NCI-H1694 (cell line): ENCODE results near the gene CLPSL2.

ENCODE experiments used
- DNase-seq: peaks from one replicate; lab custom pipeline; 2025; lab: John Stamatoyannopoulos, UW

CLPSL2 gene

DNA sequence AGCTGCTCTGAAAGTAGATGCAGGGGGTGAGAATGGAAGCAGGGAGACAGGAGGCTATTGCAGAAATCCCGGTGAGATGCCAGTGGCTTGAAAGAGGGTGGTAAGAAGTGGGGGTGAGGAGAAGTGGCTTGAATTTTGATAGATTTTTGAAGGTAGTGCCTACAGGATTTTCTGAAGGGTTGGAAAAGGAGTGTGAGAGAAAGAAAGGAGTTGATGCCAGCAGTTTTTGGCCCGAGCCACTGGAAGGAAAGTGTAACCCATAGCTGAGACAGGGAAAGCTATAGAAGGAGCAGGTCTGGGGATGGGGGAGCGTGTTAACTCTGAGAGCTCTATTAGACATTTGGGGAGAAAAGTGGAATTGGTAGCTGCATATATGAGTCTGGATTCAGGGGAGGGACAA, 29.9 kb upstream of the CLPSL2 start:
- no peak for DNase-seq

DNA sequence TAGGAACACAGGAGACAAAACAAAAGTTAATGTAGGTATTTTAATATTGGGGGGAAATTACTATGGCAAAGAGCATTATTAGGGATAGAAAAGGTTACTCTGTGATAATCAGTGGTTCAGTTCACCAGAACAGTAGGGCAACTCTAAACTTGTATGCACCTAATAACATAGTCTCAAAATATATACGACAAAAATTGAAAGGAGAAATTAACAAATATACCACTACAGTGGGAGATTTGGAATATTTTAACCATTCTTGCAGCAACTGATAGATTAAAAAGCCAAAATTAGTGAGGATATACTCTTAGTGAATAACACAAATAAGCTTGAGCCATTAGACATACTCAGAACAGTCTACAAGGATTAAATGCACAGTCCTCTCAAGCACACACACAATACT, 28.5 kb upstream of the CLPSL2 start:
- DNase-seq: no peak

DNA sequence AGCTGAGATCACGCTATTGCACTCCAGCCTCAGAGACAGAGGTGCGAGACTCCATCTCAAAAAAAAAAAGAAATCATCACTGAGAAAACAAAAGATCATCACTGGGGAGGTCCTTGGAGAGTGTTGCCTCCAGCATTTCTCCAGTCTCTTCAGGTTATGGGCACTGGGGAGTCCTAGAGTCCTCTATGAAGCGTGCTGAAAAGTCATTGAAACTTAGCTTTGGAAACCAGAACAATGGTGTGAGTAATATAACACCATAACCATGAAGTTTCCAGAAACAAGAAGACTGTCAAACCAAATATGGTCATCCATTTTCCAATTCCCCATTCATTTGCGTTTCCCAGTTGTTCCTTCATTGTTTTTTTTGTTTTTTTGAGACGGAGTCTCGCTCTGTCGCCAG, 25.8 kb upstream of the CLPSL2 start:
- DNase-seq: no peak

DNA sequence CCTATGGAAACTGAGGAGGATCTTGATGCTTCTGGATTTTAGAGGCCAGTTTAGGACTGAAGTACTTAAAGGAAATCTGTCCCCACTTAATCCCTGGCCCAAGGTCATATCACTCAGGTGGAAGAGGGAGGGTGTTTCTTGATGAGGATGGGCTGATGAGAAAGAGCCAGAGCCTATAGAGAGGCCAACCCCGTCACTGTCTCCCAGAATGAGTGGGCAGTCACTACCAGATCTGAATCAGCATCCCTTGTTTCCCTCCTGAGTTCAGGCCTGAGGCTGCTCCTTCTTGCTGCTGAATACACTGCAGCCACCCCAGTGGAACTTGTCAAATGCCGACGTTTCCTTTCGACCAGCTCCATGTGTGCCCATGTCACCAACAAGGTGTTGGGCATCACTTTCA, 24.8 kb upstream of the CLPSL2 start:
- DNase-seq: no peak

DNA sequence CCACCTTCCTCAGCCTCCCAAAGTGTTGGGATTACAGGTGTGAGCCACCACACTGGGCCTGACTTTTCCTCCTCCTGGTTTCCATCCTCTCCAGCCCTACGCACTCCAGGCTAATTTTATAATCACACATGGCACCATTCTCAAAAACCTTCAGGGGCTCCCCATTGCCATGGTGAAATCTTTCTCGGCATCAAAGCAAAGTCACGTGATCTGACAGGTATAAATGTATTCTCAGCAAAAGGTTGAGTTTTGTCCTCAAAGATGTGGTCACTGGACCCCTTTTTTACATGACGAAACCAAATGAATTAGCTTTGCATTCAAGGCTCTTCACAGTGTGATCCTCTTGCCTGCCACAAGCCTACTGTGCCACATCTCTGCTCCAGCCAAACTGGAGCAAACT, 24.1 kb upstream of the CLPSL2 start:
- DNase-seq: no peak

DNA sequence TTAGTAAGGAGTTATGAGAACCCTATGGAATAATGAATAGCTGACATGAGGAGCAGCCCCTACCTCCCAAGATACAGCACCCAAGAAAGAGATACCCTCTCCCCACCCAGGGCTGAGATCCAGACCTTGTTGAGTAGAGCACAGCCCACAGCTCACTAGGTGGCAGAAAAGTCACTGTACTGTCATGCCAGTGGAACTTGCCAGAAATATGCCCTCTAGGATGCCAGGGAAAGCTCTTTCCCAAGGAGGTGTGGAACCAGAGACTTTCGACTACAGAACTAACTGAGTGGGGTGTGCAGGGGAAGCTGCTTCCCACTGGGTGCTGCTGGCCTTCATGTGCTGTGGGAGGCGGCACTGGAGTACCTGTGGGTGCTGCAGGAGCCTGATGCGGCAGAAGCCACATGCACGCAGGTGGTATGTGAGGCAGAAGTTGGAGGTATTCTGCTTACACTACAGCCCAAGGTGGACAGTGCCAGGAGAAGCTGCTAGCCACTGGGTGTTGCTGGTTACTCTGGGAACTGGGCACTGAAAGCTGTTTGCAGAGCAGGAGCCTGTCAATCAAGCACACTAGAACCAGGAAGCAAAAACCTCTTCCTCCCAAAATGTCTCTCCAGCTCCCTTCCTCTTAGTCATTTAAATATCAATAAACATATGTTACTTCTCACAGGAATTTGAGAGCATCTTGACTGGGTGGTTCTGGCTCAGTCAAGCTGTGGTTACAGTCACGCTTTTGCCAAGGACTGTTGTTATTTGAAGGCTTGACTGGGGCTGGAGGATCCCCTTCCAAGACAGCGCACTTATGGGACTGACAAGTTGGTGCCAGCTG, 21.7 kb upstream of the CLPSL2 start:
- no peak for DNase-seq

DNA sequence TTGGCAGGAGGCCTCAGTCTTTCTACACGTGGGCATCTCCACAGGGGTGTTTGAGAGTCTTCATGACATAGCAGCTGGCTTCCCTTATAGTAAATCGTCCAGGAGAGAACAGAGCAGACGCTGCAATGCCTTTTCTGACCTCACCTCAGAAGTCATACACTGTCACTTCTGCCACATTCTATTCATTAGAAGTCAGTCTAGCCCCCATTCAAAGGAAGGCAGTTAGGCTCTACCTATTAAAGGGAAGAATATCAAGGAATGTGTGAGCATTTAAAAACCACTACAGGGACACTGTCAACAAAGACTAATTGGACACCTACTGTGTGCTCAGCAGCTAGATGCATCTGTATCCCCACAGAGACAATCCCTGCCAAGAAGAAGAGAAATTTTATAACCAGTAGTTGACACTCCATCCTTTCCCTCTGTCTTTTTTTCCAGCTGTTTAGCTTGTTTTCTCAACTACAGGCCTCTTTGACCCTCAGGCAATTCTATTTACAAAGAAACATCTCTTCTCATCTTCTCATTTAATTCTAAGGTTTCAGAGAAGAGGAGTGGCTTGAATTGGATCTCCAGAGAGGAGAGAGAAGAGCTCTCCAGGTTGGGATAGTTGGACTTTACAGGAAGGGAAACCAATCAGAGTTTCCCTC, 21.0 kb upstream of the CLPSL2 start:
- DNase-seq: no peak

DNA sequence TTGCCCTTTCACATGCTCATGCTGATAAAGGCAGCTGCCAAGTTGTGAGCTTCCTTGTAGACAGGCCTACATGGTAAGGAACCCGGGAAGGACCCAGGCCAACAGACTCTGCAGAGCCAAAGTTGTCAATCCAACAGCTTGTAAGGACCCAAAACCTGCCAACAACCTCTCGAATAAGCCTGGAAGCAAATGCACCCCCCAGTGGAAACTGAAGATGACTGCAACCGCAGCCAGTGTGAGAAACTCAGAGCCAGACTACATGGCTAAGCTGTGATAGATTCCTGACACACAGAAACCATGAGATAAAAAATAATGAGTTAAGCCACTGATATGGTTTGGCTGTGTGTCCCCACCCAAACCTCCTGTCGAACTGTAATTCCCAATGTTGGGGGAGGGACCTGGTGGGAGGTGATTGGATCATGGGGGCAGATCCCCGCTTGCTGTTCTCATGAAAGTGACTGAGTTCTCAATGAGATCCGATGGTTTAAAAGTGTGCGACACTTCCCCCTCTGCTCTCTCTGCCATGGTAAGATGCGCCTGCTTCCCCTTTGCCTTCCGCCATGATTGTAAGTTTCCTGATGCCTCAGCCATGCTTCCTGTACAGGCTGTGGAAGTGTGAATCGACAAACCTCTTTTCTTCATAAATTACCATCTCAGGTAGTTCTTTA, 18.8 kb upstream of the CLPSL2 start:
- no peak for DNase-seq

DNA sequence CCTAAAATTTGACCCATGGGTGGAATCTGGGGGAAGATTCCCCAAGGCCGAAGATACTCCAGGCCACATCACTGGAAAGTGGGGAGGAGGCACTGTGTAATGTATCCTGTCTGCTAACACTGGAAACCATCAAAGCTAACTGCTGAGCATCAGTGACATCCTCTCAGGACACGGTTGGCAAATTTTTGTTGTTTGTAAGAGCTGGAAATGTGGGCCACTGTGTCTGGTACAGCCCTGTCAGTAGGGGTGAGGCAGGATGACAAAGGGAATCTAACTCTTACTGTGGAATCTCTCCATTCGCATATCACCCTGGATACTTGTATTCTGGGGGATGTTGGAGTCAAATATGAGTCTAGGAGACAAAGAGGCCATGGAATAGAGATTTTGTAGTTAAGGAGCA, 17.0 kb upstream of the CLPSL2 start:
- no peak for DNase-seq

DNA sequence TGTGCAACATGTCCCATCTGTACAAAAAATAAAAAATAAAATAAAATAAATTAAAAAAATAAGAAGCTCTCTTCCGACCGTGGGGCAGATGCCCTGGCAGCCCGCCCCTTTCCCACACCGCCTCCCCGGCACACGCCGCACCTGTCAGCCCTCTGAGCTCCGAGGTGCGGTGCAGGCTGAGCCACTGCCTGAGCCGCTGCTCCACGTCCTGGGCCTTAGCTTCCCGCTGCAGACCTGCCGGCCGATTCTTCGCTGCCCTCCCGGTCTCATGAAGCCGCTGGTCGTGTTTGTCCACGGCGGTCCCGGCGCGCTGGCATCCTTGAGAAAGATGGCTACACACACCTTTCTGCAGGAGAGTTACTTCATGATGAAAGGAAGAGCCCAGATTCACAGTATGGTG, 10.7 kb upstream of the CLPSL2 start:
- no peak for DNase-seq

DNA sequence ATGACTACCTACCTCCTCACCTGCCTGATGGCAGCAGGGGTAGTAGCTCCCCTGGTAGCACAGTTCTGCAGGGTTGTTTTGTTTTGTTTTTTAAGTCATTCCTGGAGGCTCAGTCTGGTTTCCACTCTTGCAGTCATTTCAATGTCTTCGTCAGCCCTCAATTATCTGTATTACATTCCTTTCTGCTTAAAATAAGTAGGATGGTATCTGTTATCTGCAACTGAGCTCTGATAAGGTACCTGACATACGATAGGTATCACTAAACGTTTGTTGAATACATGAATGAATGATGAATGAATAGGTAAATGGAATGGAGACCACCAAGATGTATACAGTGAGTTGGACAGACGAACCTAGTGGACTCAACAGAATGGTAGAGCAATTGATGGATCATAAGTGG, 7.2 kb upstream of the CLPSL2 start:
- no peak for DNase-seq

DNA sequence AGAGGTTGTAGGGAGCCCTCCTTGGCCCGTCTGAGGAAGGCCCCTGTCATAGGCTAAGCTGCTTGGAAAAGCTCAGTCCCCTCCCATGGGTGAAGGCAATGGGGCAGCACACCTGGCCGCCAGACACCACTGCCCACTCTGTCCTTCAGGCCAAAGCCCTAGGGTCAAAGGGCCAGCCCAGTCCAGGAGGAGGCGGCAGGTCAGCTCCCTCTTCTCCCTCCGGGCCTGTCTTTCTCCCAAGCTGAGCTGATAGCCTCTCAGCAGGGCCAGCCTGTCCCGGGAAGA, 5.1 kb upstream of the CLPSL2 start:
- DNase-seq: no peak

DNA sequence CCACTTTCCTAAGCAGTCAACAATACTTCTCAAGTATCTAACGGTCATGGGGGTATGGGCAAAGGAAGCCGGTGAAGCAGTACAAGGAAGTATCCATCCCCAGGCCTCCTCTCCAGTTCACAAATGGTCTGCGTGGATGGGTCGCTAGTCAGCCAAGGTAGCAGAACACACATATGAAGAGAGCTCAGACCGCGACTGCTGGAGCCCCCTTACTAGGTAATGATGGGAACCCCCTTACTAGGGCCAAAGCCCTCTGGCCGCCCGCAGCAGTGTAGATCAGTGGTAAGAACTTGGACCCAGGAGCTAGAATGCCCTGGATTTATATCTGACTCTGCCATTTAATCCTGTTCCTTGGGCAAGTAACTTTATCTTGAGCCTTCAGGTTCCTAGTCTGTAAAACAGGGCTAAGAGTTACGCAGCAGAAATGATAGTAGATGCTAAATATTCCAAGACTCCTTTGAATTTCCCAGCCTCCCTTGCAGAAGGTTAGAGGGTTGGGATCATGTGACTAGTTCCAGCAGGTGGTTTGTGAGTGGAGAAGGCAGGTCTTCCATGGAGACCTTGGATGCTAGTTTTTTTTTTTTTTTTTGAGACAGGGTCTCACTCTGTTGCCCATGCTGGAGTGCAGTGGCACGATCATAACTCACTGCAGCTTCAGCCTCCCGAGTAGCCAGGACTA, 2.1 kb upstream of the CLPSL2 start:
- DNase-seq: no peak

DNA sequence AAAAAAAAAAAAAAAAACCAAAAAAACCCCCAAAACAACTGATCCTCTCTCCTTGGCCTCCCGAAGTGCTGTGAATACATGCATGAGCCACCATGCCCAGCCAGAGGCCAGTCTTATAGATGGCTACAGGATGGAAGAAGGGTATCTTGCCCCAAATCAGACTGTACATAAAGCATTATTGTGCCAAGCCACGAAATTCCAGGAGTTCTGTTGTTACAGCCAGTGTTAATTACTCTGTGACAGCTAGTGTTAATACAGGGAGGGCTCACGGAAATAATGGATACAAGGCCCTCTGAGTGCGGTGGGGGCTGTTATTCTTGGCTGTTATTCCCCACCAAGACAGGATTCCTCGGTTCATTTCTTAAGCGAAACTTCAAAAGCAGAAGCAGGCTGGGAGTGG, 1.4 kb upstream of the CLPSL2 start:
- DNase-seq: no peak

DNA sequence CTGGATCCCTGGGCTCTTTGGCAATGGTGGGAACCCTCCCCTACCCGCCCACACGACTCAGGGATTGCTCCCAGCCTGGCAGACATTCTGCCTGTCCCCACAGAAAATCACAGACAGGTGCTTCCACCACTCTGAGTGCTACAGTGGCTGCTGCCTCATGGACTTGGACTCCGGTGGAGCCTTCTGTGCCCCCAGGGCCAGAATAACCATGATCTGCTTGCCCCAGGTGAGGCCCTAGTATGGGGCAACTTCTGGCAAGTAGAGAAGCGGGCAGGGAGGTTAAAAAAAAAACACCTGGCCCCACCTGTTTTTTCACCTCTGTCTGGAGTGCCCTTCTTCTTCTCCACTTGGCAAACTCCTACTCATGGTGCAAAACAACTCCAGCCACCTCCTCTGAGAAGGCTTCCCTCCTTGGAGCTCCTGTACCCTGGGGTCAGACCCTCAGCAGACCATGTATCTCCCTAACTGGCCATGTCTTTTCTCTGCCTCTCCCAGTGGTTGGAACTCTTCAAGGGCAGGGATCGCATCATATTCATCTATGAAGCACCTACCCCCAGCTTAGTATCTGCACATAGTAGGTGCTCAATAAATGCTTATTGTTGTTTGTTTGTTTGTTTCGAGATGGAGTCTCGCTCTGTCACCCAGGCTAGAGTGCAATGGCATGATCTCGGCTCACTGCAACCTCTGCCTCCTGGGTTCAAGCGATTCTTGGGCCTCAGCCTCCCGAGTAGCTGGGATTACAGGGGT, 1.1 kb downstream of the CLPSL2 start:
- no peak for DNase-seq

DNA sequence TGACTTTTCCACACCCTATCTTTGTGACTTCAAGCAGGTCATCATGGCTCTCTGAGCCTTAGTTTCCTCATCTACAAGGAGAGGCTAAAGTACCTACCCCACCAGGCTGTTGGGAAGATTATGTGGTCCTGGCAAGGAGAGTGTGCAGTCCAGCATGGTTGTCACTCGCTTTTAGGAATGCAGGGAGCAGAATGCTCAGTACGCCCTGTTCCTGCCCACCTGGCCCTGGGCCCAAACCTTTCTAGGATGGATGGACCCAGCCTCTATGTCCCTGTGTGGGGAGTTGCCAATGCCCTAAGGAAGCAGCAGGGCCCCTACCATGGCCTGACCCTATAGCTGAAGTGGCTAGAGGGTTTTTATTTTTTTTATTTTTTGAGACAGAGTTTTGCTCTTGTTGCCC, 2.0 kb downstream of the CLPSL2 start:
- no peak for DNase-seq

DNA sequence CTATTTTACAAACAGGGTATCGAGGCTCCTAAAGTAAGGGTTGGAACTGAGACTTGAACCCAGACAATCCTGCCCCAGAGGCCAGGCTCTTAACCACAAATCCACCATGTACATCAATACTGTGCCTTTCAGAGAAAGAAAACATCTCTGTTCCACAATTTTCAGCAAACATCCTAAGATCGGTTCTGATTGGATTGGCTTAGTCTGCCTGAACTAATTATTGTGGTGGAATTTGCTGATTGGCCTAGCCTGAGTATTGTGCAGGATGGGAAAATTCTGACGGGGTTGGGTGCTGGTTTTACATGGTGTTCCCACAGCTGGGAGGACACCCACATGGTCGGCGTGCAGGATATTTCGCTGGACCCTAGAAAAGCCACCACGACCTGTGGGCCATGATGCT, 4.3 kb downstream of the CLPSL2 start, which contains the start of gene CLPSL1:
Gene CLPSL1, plus strand, starts transcription at position 301 of the 400 bp plus-strand sequence. Its CDS starts 92 bp downstream, at position 393.
- no peak for DNase-seq

DNA sequence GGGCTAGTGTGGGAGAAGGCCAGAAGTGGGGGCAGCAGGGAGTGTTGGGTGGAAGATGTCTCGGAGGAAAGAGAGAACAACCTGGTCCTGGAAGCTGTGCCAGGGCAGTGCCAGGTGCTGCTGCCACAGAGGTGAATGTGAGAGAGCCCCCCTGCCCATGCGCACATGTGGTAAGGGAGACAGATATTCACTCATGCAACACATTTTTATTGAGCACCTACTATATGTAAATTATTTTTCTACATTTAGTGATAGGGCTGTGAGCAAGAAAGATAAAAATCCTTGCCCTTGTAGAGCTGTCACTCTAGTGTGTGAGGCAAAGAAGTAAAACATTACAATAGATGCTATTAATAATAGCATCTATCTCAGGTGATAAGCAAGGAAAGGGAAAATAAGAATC, 4.9 kb downstream of the CLPSL2 start:
- no peak for DNase-seq

DNA sequence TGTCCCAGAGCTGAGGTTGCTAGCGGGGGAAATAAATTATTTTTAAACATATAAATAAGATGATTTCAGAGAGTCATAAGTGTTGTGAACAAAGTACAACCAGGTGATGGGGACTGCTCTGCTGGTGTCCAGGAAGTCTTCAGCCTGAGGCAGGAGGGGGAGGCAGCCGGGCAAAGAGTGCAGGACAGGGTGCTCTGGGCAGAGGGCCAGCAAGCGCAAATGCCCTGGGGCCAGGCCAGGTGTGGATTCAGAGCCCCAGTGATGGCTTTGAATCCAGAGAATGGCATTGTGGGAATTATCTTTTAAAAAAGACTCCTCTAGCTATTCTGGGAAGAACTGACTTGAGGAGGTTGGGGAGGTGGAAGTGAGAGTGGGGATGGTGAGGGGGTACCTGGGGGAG, 6.0 kb downstream of the CLPSL2 start:
- DNase-seq: no peak

DNA sequence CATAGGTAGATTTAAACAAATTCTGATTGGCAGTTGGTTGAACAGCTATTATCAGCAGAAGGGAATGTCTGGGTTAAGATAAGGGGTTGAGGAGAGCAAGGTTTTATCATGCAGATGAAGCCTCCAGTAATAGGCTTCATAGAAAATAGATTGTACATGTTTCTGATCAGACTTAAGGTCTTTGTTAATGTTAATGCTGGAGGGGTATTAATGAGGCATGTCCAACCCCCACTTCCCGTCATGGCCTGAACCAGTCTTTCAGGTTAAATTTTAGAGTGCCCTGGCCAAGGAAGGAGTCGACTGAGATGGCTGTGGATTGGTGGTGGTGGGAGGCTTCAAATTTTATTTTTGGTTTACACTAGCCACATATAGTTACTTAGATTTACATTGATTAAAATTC, 7.8 kb downstream of the CLPSL2 start:
- DNase-seq: no peak

DNA sequence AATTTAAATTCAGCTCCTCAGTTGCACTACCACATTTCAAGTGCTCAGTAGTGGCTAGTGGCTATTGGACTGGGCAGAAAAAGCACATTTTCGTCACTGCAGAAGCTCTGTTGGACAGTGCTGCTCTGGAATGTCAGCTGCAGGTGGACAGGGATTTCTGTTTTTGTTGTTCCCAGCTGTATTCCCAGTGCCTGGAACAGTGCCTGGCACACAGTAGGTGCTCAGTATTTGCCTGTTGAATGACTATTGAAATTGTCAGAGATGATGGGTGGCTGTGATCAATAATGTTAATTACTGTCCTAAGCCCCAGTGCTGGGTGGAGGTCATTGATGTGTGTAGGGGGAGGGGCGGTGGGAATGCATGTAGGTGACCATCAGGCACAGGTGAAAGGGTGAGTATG, 9.9 kb downstream of the CLPSL2 start:
- no peak for DNase-seq

DNA sequence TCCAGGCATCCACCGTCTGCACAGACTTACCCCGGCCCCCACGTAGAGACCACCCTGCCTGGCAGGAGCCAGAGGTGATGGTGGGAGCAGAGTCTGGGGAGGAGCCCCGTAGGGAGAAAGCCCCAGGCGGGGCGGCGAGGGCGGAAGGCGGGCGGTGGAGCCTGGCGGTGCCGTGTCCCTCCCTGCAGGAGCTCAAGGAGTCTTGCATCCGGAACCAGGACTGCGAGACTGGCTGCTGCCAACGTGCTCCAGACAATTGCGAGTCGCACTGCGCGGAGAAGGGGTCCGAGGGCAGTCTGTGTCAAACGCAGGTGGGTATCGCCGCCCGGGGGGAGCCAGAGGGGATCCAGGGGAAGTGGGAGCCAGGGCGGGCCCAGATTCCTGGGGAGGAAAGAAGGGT, 10.4 kb downstream of the CLPSL2 start:
- no peak for DNase-seq
